ENCODE results near the gene NMUR1.

Gene NMUR1

DNA sequence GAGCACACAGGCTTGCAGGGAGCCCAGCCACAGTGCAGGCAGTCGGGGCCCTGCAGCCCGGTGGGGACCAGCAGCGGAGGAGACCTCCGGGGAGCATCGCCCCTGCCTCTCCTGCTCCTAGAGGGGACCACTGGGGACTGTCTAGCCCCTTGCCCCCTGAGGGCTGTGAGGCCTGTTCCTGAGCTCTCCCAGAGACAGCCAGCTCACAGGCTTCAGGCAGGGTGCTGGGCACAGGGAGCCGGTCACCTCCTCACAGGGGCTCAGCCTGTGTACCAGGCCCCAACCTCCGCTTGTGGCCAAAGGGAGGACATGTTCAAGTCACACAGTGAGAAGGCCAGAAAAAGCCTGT, 3.5 kb upstream of the NMUR1 start:
- Histone ChIP-seq H3K27ac (ENCODE audit: low read length) (no peak overlapping the region), H3K79me2 (ENCODE audit: low read length) (no peaks in the 10 kb centered on the region), H3K9me2 (replicated peaks; ENCODE audit: insufficient read depth, low read length) (no peaks in the 10 kb centered on the region), H4K20me1 (ENCODE audit: insufficient read depth, low read length) (no peaks in the 10 kb centered on the region), H3K36me3 (replicated peaks; ENCODE audit: insufficient read depth, low read length) (no peaks in the 10 kb centered on the region), H3K27me3 (replicated peaks; ENCODE audit: insufficient read depth, low read length) (peaks cover 19% of the 10 kb centered on the region), H3K4me1 (ENCODE audit: low read length) (no peaks in the 10 kb centered on the region), H3F3A (ENCODE audit: insufficient read depth, low read length) (no peaks in the 10 kb centered on the region), H3K9me3 (replicated peaks; ENCODE audit: insufficient read depth, low read length) (no peaks in the 10 kb centered on the region), H2AFZ (ENCODE audit: low read length) (no peak overlapping the region), H3K9ac (ENCODE audit: low read length) (no peak overlapping the region), H3K4me3 (ENCODE audit: low read length) (no peak overlapping the region), H3K4me2 (ENCODE audit: low read depth, low read length) (no peak overlapping the region)
- TF ChIP-seq CTCF (IDR thresholded peaks at IDR 0.05; ENCODE audit: low read length), result no peak
- TF ChIP-seq EZH2phosphoT487 (IDR thresholded peaks at IDR 0.05; ENCODE audit: low read length), result no peak
- no peak for TF ChIP-seq EZH2 (optimal IDR thresholded peaks at IDR 0.05; ENCODE audit: low read depth, low read length)
- DNase-seq, result no peak

DNA sequence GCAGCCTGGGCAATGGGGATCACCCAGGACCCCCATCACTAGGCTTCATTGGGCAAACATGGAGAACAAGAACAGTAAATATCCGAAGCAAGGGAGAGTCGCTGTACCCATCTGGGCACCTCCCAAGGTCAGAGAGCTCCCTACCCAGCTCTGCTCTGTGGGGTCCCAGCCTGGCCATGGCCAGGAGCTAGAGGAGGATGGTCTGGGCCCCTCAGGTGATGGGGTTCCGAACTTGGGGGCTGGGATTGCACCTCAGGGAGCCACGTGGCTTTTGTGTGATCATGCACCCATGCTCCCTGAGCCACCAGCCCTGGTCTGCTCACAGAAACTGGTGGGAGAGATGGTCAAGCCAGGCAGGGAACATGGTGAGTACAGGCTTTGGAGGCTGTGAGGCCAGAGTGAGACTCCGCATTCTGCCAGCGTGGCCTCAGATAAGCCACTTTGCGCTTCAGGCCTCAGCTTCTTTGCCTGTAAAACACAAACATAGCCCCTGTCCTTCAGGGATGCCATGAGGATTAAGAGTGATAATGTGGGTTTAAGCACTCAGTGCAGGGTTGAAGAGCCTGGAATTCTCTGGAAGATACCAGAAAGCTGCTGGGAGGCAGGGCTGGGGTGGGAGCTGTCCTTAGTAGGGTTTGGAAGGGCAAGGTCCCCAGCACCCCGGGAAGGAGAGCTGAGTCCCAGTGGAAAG, 3.0 kb upstream of the NMUR1 start:
- no peaks in the 10 kb centered on the region for H3F3A ChIP-seq (ENCODE audit: insufficient read depth, low read length)
- H3K9ac ChIP-seq (ENCODE audit: low read length), result no peak overlapping the region
- no peak overlapping the region for H3K27ac ChIP-seq (ENCODE audit: low read length)
- DNase-seq, result no peak
- H4K20me1 ChIP-seq (ENCODE audit: insufficient read depth, low read length), result no peaks in the 10 kb centered on the region
- H2AFZ ChIP-seq (ENCODE audit: low read length), result no peak overlapping the region
- H3K9me3 ChIP-seq (replicated peaks; ENCODE audit: insufficient read depth, low read length), result no peaks in the 10 kb centered on the region
- H3K4me2 ChIP-seq (ENCODE audit: low read depth, low read length), result no peak overlapping the region
- H3K4me3 ChIP-seq (ENCODE audit: low read length), result no peak overlapping the region
- peaks cover 19% of the 10 kb centered on the region for H3K27me3 ChIP-seq (replicated peaks; ENCODE audit: insufficient read depth, low read length)
- H3K9me2 ChIP-seq (replicated peaks; ENCODE audit: insufficient read depth, low read length), result no peaks in the 10 kb centered on the region
- no peaks in the 10 kb centered on the region for H3K36me3 ChIP-seq (replicated peaks; ENCODE audit: insufficient read depth, low read length)
- no peaks in the 10 kb centered on the region for H3K79me2 ChIP-seq (ENCODE audit: low read length)
- no peaks in the 10 kb centered on the region for H3K4me1 ChIP-seq (ENCODE audit: low read length)
- TF ChIP-seq EZH2 (optimal IDR thresholded peaks at IDR 0.05; ENCODE audit: low read depth, low read length) (no peak), CTCF (IDR thresholded peaks at IDR 0.05; ENCODE audit: low read length) (no peak), EZH2phosphoT487 (IDR thresholded peaks at IDR 0.05; ENCODE audit: low read length) (no peak)

- H3K9ac ChIP-seq (ENCODE audit: low read length), result no peak overlapping the region
- no peaks in the 10 kb centered on the region for H3F3A ChIP-seq (ENCODE audit: insufficient read depth, low read length)
- H3K27me3 ChIP-seq (replicated peaks; ENCODE audit: insufficient read depth, low read length), result peaks cover 19% of the 10 kb centered on the region
- H3K79me2 ChIP-seq (ENCODE audit: low read length), result no peaks in the 10 kb centered on the region
- H3K27ac ChIP-seq (ENCODE audit: low read length), result no peak overlapping the region
- no peaks in the 10 kb centered on the region for H3K4me1 ChIP-seq (ENCODE audit: low read length)
- H3K4me2 ChIP-seq (ENCODE audit: low read depth, low read length), result no peak overlapping the region
- H3K9me2 ChIP-seq (replicated peaks; ENCODE audit: insufficient read depth, low read length), result no peaks in the 10 kb centered on the region
- H3K9me3 ChIP-seq (replicated peaks; ENCODE audit: insufficient read depth, low read length), result no peaks in the 10 kb centered on the region
- no peak overlapping the region for H3K4me3 ChIP-seq (ENCODE audit: low read length)
- TF ChIP-seq EZH2phosphoT487 (IDR thresholded peaks at IDR 0.05; ENCODE audit: low read length), result no peak
- TF ChIP-seq CTCF (IDR thresholded peaks at IDR 0.05; ENCODE audit: low read length), result no peak
- TF ChIP-seq EZH2 (optimal IDR thresholded peaks at IDR 0.05; ENCODE audit: low read depth, low read length), result no peak
- no peaks in the 10 kb centered on the region for H3K36me3 ChIP-seq (replicated peaks; ENCODE audit: insufficient read depth, low read length)
- H4K20me1 ChIP-seq (ENCODE audit: insufficient read depth, low read length), result no peaks in the 10 kb centered on the region
- no peak overlapping the region for H2AFZ ChIP-seq (ENCODE audit: low read length)
- DNase-seq, result no peak
Measured at GRCh38 chr2:231532756-231533035, 2.5 kb upstream of the NMUR1 start.
